ENCODE data around the gene MECP2. TPM values are rescaled to one million over a fixed set of nuclear protein-coding genes. Genes with fewer than 3 reads are reported as not detected.

The MECP2 gene
- polyA plus RNA-seq, 1 experiment, result 11.9 TPM

DNA sequence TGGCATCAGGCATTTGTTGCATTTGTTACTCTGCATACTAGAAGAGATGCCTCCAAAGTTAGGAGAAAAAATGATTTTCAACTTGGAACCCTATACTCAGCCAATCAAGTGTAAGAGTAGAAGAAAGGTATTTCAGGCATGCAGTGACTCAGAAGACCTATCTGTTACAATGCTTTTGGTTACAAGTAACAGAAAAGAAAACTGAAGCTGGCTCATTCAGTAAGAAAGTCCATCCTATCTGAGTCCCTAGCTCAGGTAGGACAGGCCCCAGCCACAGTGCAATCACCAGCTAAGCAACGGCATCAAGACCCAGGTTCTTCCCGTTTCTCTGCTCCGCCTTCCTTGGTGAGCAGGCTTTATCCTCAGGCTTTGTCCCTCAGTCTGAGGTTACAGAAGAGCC, 23.3 kb downstream of the MECP2 start:
- no peak for DNase-seq (ENCODE audit: low read depth)
- ChIA-PET POLR2A (no interaction called here), CTCF (interaction anchor here (1.0 to 1.4 kb wide), 2 partner anchors 22 to 61 kb away, joined by 3 to 4 read pairs; no protein-coding TSS in a partner anchor)
- TF ChIP-seq, protein P1, sequence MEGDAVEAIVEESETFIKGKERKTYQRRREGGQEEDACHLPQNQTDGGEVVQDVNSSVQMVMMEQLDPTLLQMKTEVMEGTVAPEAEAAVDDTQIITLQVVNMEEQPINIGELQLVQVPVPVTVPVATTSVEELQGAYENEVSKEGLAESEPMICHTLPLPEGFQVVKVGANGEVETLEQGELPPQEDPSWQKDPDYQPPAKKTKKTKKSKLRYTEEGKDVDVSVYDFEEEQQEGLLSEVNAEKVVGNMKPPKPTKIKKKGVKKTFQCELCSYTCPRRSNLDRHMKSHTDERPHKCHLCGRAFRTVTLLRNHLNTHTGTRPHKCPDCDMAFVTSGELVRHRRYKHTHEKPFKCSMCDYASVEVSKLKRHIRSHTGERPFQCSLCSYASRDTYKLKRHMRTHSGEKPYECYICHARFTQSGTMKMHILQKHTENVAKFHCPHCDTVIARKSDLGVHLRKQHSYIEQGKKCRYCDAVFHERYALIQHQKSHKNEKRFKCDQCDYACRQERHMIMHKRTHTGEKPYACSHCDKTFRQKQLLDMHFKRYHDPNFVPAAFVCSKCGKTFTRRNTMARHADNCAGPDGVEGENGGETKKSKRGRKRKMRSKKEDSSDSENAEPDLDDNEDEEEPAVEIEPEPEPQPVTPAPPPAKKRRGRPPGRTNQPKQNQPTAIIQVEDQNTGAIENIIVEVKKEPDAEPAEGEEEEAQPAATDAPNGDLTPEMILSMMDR (IDR thresholded peaks at IDR 0.05; ENCODE audit: insufficient read depth, low read depth, low read length), result no peak
- H3K36me3 ChIP-seq (ENCODE audit: control insufficient read depth, insufficient read depth, low read length), result no peaks in the 10 kb centered on the region
- H3K27me3 ChIP-seq (ENCODE audit: control insufficient read depth, insufficient read depth, low read length), result no peaks in the 10 kb centered on the region
- H3K4me3 ChIP-seq (ENCODE audit: low read depth, low read length), result no peak overlapping the region

DNA sequence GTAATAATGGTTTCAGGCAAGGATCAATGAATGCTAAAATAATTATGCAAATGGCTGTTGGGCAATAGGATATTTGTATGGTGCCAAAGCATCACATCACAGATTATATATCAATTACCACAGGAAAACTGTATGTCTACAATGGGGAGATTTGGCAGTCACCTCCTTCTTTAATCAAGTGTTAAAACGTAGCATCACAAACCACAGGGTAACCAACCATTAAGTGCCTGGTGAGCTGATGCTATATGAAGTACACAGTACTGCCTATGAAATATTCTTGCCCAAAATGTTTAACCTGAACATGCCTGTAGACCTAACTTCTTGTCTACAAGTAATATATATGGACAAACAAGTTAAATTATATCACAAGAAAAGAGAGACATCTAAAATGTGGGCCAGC, 25.3 kb downstream of the MECP2 start:
- no peak overlapping the region for H3K4me3 ChIP-seq (ENCODE audit: low read depth, low read length)
- TF ChIP-seq, protein P1 (IDR thresholded peaks at IDR 0.05; ENCODE audit: insufficient read depth, low read depth, low read length), result no peak
- H3K36me3 ChIP-seq (ENCODE audit: control insufficient read depth, insufficient read depth, low read length), result no peaks in the 10 kb centered on the region
- ChIA-PET POLR2A (no interaction called here), CTCF (no interaction called here)
- DNase-seq (ENCODE audit: low read depth), result no peak
- no peaks in the 10 kb centered on the region for H3K27me3 ChIP-seq (ENCODE audit: control insufficient read depth, insufficient read depth, low read length)

DNA sequence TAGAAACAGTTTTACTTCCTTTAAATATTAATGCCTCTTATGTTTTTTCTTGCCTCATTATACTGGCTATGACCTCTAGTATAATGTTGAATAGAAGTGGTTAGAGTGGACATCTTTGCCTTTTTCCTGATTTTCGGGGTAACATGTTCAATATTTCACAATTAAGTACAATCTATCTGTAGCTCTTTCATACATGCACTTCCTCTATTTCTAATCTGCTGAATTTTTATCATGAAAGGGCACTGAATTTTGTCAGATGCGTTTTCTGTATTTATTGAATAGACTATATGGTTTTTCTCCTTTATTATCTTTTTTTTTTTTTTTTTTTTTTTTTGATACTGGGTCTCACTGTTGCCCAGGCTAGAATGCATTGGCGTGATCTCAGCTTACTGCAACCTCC, 29.0 kb downstream of the MECP2 start:
- CTCF ChIA-PET, result no interaction called here
- Histone ChIP-seq H3K4me3 (ENCODE audit: low read depth, low read length) (no peak overlapping the region), H3K27me3 (ENCODE audit: control insufficient read depth, insufficient read depth, low read length) (no peaks in the 10 kb centered on the region), H3K36me3 (ENCODE audit: control insufficient read depth, insufficient read depth, low read length) (no peaks in the 10 kb centered on the region)
- TF ChIP-seq, protein P1 (IDR thresholded peaks at IDR 0.05; ENCODE audit: insufficient read depth, low read depth, low read length), result no peak
- POLR2A ChIA-PET, result no interaction called here
- DNase-seq (ENCODE audit: low read depth), result no peak

DNA sequence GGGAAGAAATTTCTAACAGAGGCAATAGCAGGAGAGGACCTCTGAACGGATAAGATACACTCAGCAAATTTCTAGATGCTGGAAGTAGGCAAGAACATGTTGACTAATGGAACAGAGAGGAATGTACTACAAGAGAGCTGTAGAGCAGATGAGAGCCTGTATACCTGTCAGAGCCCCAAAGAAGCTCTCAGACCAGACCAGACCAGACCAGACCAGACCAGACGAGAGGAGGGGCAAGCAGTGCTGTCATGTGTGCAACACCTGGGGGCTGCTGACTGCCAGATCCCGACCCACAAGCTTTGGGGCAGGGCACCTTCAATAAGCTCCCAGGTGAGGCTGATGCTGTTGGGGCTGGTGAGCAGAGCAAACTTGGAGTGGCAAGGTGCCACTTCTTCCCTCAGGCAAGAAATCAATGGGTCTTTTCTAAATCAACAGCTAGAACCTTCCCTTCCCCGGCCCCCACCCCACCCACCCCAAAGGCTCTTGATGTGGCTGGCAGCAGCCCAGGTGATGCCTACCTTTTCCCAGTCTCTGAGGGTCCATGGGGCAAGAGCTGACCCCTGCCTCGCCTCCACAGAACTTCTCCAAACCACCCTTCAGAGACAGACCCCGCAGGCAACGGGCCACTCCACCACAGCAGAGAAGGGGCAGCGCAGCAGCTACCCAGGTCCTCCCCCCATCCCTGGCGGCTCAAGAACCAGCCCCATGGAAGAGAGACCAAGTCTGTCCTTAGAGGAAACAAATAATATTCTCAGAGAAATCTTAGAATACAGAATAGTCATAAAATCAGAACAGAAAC, 32.7 kb downstream of the MECP2 start:
- POLR2A ChIA-PET, result no interaction called here
- TF ChIP-seq, protein P1 (IDR thresholded peaks at IDR 0.05; ENCODE audit: insufficient read depth, low read depth, low read length), result no peak
- H3K36me3 ChIP-seq (ENCODE audit: control insufficient read depth, insufficient read depth, low read length), result no peaks in the 10 kb centered on the region
- no peaks in the 10 kb centered on the region for H3K27me3 ChIP-seq (ENCODE audit: control insufficient read depth, insufficient read depth, low read length)
- H3K4me3 ChIP-seq (ENCODE audit: low read depth, low read length), result no peak overlapping the region
- no peak for DNase-seq (ENCODE audit: low read depth)
- CTCF ChIA-PET, result interaction anchor here (1.0 kb wide), 1 partner anchor 51 kb away, joined by 4 read pairs; no protein-coding TSS in a partner anchor

DNA sequence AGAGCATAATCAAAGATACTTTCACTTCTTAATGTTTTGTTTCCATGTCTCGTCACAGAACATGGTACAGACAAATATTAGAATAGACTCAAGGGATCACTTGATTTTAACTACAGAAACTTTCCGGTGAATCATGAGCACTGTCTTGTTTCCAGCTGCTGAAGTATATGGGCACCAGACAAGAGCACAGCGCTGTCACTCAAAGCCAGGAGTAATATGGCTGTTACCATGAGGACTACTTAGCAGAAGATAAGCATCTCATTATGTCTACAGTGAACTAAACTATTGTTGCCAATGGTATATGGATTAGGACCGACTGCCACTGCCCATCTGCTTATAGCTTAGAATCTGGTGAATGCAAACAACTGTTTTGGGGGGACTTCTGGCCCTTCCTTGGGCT, 34.3 kb downstream of the MECP2 start:
- ChIA-PET POLR2A (no interaction called here), CTCF (no interaction called here)
- Histone ChIP-seq H3K4me3 (ENCODE audit: low read depth, low read length) (no peak overlapping the region), H3K36me3 (ENCODE audit: control insufficient read depth, insufficient read depth, low read length) (no peaks in the 10 kb centered on the region), H3K27me3 (ENCODE audit: control insufficient read depth, insufficient read depth, low read length) (no peaks in the 10 kb centered on the region)
- TF ChIP-seq, protein P1 (IDR thresholded peaks at IDR 0.05; ENCODE audit: insufficient read depth, low read depth, low read length), result no peak
- DNase-seq (ENCODE audit: low read depth), result no peak

Measured in BJ (cell line).